OCI-LY3 (cell line): ENCODE results near the gene CCDC178.
"Not testable (repeated sequence)": the region's sequence is repeated elsewhere in the genome, so short reads cannot be mapped to it uniquely, and the experiment has no call there.

ENCODE experiments used
- H2AFZ ChIP-seq: fragments of 200-600, 300-600 bp; shearing (Covaris generic); 2 replicates; pipeline ENCODE4 v1.6.0; 2014; ENCODE audit warnings: antibody characterized with exemption, low read depth, low read length
- H3K27ac ChIP-seq: fragments of 200-600, 300-600 bp; sonication (generic); 2 replicates; pipeline ENCODE4 v1.5.1; 2014; ENCODE audit warnings: mild to moderate bottlenecking, low read length, moderate library complexity, mixed read lengths
- H3K27me3 ChIP-seq: fragments of 200-600, 300-600 bp; sonication (generic); 2 replicates; pipeline ENCODE4 v1.6.1; 2014; ENCODE audit warnings: low read depth, low read length, mixed read lengths
- H3K36me3 ChIP-seq: fragments of 200-600, 300-600 bp; sonication (generic); replicated peaks from 2 replicates; pipeline ENCODE3; 2014; ENCODE audit warnings: low read depth, low read length, mixed read lengths
- H3K4me1 ChIP-seq: fragments of 300-600, 200-600 bp; sonication (generic); 2 replicates; pipeline ENCODE4 v1.6.1; 2014; ENCODE audit warnings: low read length, mixed read lengths
- H3K4me2 ChIP-seq: fragments of 200-600, 300-600 bp; sonication (generic); 2 replicates; pipeline ENCODE4 v1.6.1; 2014; ENCODE audit warnings: low read length, mixed read lengths
- H3K4me3 ChIP-seq: fragments of 300-600, 200-600 bp; sonication (generic); 2 replicates; pipeline ENCODE4 v1.5.1; 2014; ENCODE audit warnings: antibody characterized with exemption, mild to moderate bottlenecking, low read length, moderate library complexity
- H3K79me2 ChIP-seq: fragments of 300-600, 200-600 bp; shearing (Covaris generic); 2 replicates; pipeline ENCODE4 v1.6.1; 2014; ENCODE audit warnings: mild to moderate bottlenecking, low read length, mixed read lengths
- H3K9ac ChIP-seq: fragments of 300-600, 200-600 bp; shearing (Covaris generic); 2 replicates; pipeline ENCODE4 v1.6.0; 2014; ENCODE audit warnings: mild to moderate bottlenecking, low read length, moderate library complexity
- H3K9me3 ChIP-seq: fragments of 200-600, 300-600 bp; shearing (Covaris generic); 2 replicates; pipeline ENCODE4 v1.6.1; 2014; ENCODE audit warnings: low read length, mixed read lengths; ENCODE audit not compliant: insufficient read depth
- H4K20me1 ChIP-seq: fragments of 200-600, 300-600 bp; sonication (generic); 2 replicates; pipeline ENCODE4 v1.6.1; 2016; ENCODE audit warnings: low read length, mixed read lengths; ENCODE audit not compliant: insufficient read depth
- CTCF ChIP-seq: fragments of 200-600, 300-600 bp; sonication (generic); IDR thresholded peaks from 2 replicates; pipeline ENCODE4 v1.5.1; 2014; ENCODE audit warnings: antibody characterized with exemption, low read length, low read depth
- EZH2phosphoT487 ChIP-seq: fragments of 200-600 bp; shearing (Covaris generic); IDR thresholded peaks from 2 replicates; pipeline ENCODE4 v1.6.1; 2018; ENCODE audit warnings: antibody characterized with exemption, mixed run types, low read depth

The CCDC178 gene

DNA sequence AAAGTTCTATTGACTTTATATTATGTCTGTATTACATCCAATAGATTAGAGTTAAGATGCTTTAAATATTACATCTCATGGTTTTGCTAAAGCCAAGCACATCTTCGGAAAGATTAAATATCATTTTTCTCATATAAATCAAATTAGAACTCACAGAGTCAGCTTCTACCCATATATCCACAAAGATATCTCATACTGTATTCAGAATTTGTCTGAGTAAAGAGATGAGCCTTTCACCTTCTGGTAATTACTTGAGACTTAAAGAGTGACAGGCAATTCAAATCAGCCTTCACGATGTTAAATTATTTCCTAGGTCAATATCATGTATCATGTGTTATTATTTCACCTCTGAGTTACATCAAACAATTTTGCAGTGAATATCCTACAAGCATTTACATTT lies 13.0 kb downstream of the CCDC178 start:
- no peaks in the 10 kb centered on the region for H3K36me3 ChIP-seq
- no peak overlapping the region for H2AFZ ChIP-seq
- no peaks in the 10 kb centered on the region for H3K9me3 ChIP-seq
- H3K4me1 ChIP-seq = no peaks in the 10 kb centered on the region
- H3K27ac ChIP-seq = no peak overlapping the region
- H3K79me2 ChIP-seq = no peaks in the 10 kb centered on the region
- no peaks in the 10 kb centered on the region for H3K27me3 ChIP-seq
- H3K9ac ChIP-seq = no peak overlapping the region
- TF ChIP-seq EZH2phosphoT487 (no peak), CTCF (no peak)
- no peaks in the 10 kb centered on the region for H4K20me1 ChIP-seq
- H3K4me3 ChIP-seq = no peak overlapping the region
- H3K4me2 ChIP-seq = no peak overlapping the region

DNA sequence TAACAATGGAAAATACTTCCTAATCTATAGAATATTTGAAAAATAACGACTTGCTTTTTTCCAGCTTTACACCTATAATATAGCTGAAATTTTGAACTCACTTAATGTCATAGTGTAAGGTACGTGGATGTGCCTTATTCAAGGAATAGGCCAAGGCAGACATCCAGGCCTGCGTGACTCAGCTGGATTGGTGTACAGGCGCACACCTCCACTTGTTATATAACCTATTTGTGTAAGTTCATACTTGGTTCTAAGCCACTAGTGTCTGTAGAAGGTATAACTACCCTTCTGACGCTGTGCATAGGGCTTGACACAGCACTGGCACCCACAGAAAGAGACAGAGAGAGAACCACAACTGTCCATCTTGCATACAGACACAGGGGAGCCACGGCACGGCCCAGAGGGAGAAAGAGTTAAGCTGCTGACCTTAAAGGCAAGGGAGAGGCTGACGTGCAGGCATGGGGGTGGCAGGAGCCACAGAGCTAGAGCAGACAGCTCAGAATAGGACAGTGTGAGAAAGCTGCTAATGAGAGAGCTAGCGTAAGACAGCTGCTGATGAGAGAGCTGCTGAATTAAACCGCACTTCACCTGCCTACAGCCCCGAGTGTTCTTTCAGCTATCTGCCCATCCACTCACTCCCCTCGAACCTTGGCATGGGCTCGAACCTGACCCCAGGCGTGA lies 16.1 kb downstream of the CCDC178 start:
- Histone ChIP-seq H3K79me2 (no peaks in the 10 kb centered on the region), H3K36me3 (no peaks in the 10 kb centered on the region), H3K9me3 (no peaks in the 10 kb centered on the region), H3K4me1 (peaks cover 11% of the 10 kb centered on the region), H3K4me3 (no peak overlapping the region), H4K20me1 (no peaks in the 10 kb centered on the region), H3K4me2 (no peak overlapping the region), H3K9ac (no peak overlapping the region), H2AFZ (peak overlapping the region; percentile 55; the same call in 1 of the 2 replicates), H3K27ac (no peak overlapping the region), H3K27me3 (no peaks in the 10 kb centered on the region)
- TF ChIP-seq CTCF (no peak), EZH2phosphoT487 (no peak)

GRCh38 chr18:33421225-33421624 lies 19.3 kb downstream of the CCDC178 start:
- Histone ChIP-seq H3K36me3 (no peaks in the 10 kb centered on the region), H3K79me2 (no peaks in the 10 kb centered on the region), H3K27me3 (no peaks in the 10 kb centered on the region), H3K9me3 (no peaks in the 10 kb centered on the region), H2AFZ (no peak overlapping the region), H3K9ac (no peak overlapping the region), H4K20me1 (no peaks in the 10 kb centered on the region), H3K4me3 (no peak overlapping the region), H3K4me2 (peak overlapping the region; percentile 20), H3K4me1 (peaks cover 11% of the 10 kb centered on the region), H3K27ac (no peak overlapping the region)
- TF ChIP-seq EZH2phosphoT487 (no peak), CTCF (no peak)

DNA sequence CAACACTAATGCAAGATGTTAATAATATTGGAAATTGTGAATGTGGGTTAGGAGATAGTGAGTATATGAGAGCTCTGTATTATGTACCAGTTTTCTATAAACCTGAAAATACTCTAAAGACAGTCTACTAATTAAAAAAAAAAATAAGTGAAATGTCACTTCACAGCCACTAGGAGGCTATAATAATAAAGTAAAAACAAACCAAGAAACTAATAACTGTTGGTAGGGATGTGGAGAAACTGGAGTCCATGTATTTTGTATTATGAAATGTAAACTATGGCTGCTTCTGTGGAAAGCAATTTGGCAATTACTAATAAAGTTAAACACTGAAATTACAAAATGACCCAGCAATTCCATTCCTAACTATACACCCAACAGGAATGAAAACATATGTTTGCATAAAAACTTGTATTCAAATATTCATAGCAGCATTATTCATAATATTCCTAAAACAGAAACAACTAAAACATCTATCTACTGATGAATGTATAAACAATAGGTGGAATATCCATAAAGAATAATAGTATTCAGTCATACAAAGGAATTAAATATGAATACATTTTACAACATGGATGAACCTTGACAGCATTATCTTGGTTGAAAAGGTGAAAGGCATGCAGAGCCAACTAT lies 36.2 kb downstream of the CCDC178 start:
- TF ChIP-seq CTCF (peak; percentile 52), EZH2phosphoT487 (no peak)
- H3K36me3 ChIP-seq = no peaks in the 10 kb centered on the region
- no peaks in the 10 kb centered on the region for H4K20me1 ChIP-seq
- H3K9ac ChIP-seq = no peak overlapping the region
- H3K79me2 ChIP-seq = no peaks in the 10 kb centered on the region
- H3K4me1 ChIP-seq = no peaks in the 10 kb centered on the region
- H3K9me3 ChIP-seq = no peaks in the 10 kb centered on the region
- no peak overlapping the region for H2AFZ ChIP-seq
- no peak overlapping the region for H3K4me2 ChIP-seq
- H3K27me3 ChIP-seq = no peaks in the 10 kb centered on the region
- no peak overlapping the region for H3K27ac ChIP-seq
- H3K4me3 ChIP-seq = no peak overlapping the region

GRCh38 chr18:33398939-33399338 lies 41.6 kb downstream of the CCDC178 start:
- not testable (repeated sequence) for H3K9ac ChIP-seq, H2AFZ ChIP-seq, H4K20me1 ChIP-seq, H3K27me3 ChIP-seq, H3K36me3 ChIP-seq, H3K9me3 ChIP-seq, H3K4me1 ChIP-seq, H3K27ac ChIP-seq, H3K79me2 ChIP-seq, H3K4me3 ChIP-seq, H3K4me2 ChIP-seq
